IMR-90 (cell line): ENCODE data around the gene CCNL2. TPM values are rescaled to one million over a fixed set of nuclear protein-coding genes. Genes with fewer than 3 reads are reported as not detected.

Experiments used
- ATAC-seq: fragments of 200-7000 bp; cut with Tn5 transposase; 2 replicates; pipeline ENCODE4 v1.9.1; 2020; ENCODE audit warnings: low read depth, mild to moderate bottlenecking, moderate library complexity
- BruUV-seq: library from RNA; stranded (reverse); fragments of 400-500 nt; replicated peaks from 2 replicates; lab custom pipeline; 2021; lab: Mats Ljungman, UMichigan
- CTCF ChIA-PET: fragments of 300-600 bp; formaldehyde crosslinking; extraction: SDS; loops from one replicate; lab custom pipeline; 2021; ENCODE audit warnings: antibody characterized with exemption; lab: Yijun Ruan, JAX
- POLR2A ChIA-PET: fragments of 300-600 bp; sonication (Branson Sonifier 250); formaldehyde crosslinking; loops from one replicate; lab custom pipeline; 2022; ENCODE audit warnings: antibody characterized with exemption; ENCODE audit not compliant: unreplicated experiment; lab: Charles Lee
- DNase-seq: peaks from one replicate; pipeline ENCODE4 v3.0.0; 2013
- H2AFZ ChIP-seq: replicated peaks from 2 replicates; pipeline ENCODE3; 2013; ENCODE audit warnings: low read length, mild to moderate bottlenecking; ENCODE audit not compliant: poor library complexity
- H2AK5ac ChIP-seq: 2 replicates; pipeline ENCODE4 v1.6.1; 2013; ENCODE audit warnings: low read depth, low read length, inconsistent platforms
- H2AK9ac ChIP-seq: replicated peaks from 2 replicates; pipeline ENCODE3; 2013; ENCODE audit warnings: mild to moderate bottlenecking, low read depth, low read length, moderate library complexity; ENCODE audit not compliant: poor library complexity
- H2BK120ac ChIP-seq: 2 replicates; pipeline ENCODE4 v1.6.1; 2013; ENCODE audit warnings: low read depth, low read length, inconsistent platforms
- H2BK15ac ChIP-seq: 3 replicates; pipeline ENCODE4 v1.6.1; 2013; ENCODE audit warnings: low read depth, low read length, inconsistent platforms
- H2BK20ac ChIP-seq: 2 replicates; pipeline ENCODE4 v1.6.1; 2013; ENCODE audit warnings: low read depth, mild to moderate bottlenecking, inconsistent platforms, low read length, moderate library complexity
- H2BK5ac ChIP-seq: 2 replicates; pipeline ENCODE4 v1.6.1; 2013; ENCODE audit warnings: mild to moderate bottlenecking, low read depth, low read length, inconsistent platforms; ENCODE audit not compliant: poor library complexity, severe bottlenecking
- H3K14ac ChIP-seq: replicated peaks from 2 replicates; pipeline ENCODE4 v1.6.1; 2013; ENCODE audit warnings: low read depth, low read length, inconsistent platforms
- H3K18ac ChIP-seq: 2 replicates; pipeline ENCODE4 v1.6.1; 2013; ENCODE audit warnings: low read depth, low read length, control low read depth
- H3K23ac ChIP-seq: 2 replicates; pipeline ENCODE4 v1.6.1; 2013; ENCODE audit warnings: low read depth, low read length, inconsistent platforms
- H3K27ac ChIP-seq: 2 replicates; pipeline ENCODE4 v1.5.1; 2013; ENCODE audit warnings: mild to moderate bottlenecking, control low read depth, low read length; ENCODE audit not compliant: insufficient read depth
- H3K27me3 ChIP-seq: 2 replicates; pipeline ENCODE4 v1.6.1; 2013; ENCODE audit warnings: low read length; ENCODE audit not compliant: control insufficient read depth, insufficient read depth
- H3K36me3 ChIP-seq: 2 replicates; pipeline ENCODE4 v1.6.1; 2013; ENCODE audit warnings: low read length, mixed read lengths; ENCODE audit not compliant: control insufficient read depth, insufficient read depth
- H3K4ac ChIP-seq: 2 replicates; pipeline ENCODE4 v1.6.1; 2013; ENCODE audit warnings: low read depth, low read length, inconsistent platforms
- H3K4me1 ChIP-seq: 2 replicates; pipeline ENCODE4 v1.6.1; 2013; ENCODE audit warnings: low read length, mixed read lengths; ENCODE audit not compliant: control insufficient read depth, insufficient read depth
- H3K4me2 ChIP-seq: 2 replicates; pipeline ENCODE4 v1.6.1; 2013; ENCODE audit warnings: low read depth, mild to moderate bottlenecking, control low read depth, low read length, moderate library complexity
- H3K4me3 ChIP-seq: 2 replicates; pipeline ENCODE4 v1.5.1; 2013; ENCODE audit warnings: low read depth, mild to moderate bottlenecking, control low read depth, low read length, moderate library complexity; ENCODE audit not compliant: insufficient read depth
- H3K56ac ChIP-seq: 2 replicates; pipeline ENCODE4 v1.6.1; 2013; ENCODE audit warnings: low read length, inconsistent platforms; ENCODE audit not compliant: insufficient read depth; ENCODE audit errors: extremely low read depth
- H3K79me1 ChIP-seq, 2 experiments: 2 replicates each; pipeline ENCODE4 v1.6.1; 2013; ENCODE audit warnings: low read length in 2 of 2, inconsistent platforms in 1 of 2, low read depth in 1 of 2
- H3K9ac ChIP-seq: 2 replicates; pipeline ENCODE4 v1.6.1; 2013; ENCODE audit warnings: low read depth, low read length, control low read depth
- H3K9me1 ChIP-seq: 2 replicates; pipeline ENCODE4 v1.6.1; 2013; ENCODE audit warnings: low read length, inconsistent platforms; ENCODE audit not compliant: insufficient read depth
- H3K9me3 ChIP-seq: 2 replicates; pipeline ENCODE4 v1.6.1; 2013; ENCODE audit warnings: low read length; ENCODE audit not compliant: control insufficient read depth, insufficient read depth
- H4K20me1 ChIP-seq: 2 replicates; pipeline ENCODE4 v1.6.1; 2013; ENCODE audit warnings: low read length, inconsistent platforms; ENCODE audit not compliant: insufficient read depth
- H4K5ac ChIP-seq: 2 replicates; pipeline ENCODE4 v1.6.1; 2013; ENCODE audit warnings: mild to moderate bottlenecking, low read depth, low read length, control low read depth
- H4K8ac ChIP-seq, 2 experiments: 2 replicates each; pipeline ENCODE4 v1.6.1; 2013; ENCODE audit warnings: low read depth in 2 of 2, low read length in 2 of 2, control low read depth in 1 of 2, inconsistent platforms in 1 of 2
- H4K91ac ChIP-seq: 2 replicates; pipeline ENCODE4 v1.6.1; 2013; ENCODE audit warnings: low read depth, low read length, inconsistent platforms; ENCODE audit not compliant: insufficient read depth
- BHLHE40 ChIP-seq: fragments of 150-350 bp; IDR thresholded peaks from 2 replicates; pipeline ENCODE4 v1.6.1; 2016; ENCODE audit warnings: mild to moderate bottlenecking, low read depth, low read length
- CEBPB ChIP-seq: IDR thresholded peaks from 2 replicates; pipeline ENCODE4 v1.6.1; 2012; ENCODE audit warnings: low read depth, low read length, improper control_type of control experiment
- CHD1 ChIP-seq: IDR thresholded peaks from 2 replicates; pipeline ENCODE4 v1.6.1; 2012; ENCODE audit warnings: low read depth, low read length, improper control_type of control experiment
- ELK1 ChIP-seq: fragments of 150-350 bp; IDR thresholded peaks from 2 replicates; pipeline ENCODE4 v1.6.1; 2016; ENCODE audit warnings: low read depth, mild to moderate bottlenecking, low read length, moderate library complexity, borderline replicate concordance
- FOS ChIP-seq: fragments of 150-350 bp; IDR thresholded peaks from 2 replicates; pipeline ENCODE4 v1.6.1; 2016; ENCODE audit warnings: low read depth, low read length
- MAFK ChIP-seq: IDR thresholded peaks from 2 replicates; pipeline ENCODE4 v1.6.1; 2012; ENCODE audit warnings: low read depth, low read length, improper control_type of control experiment
- MAZ ChIP-seq: IDR thresholded peaks from 2 replicates; pipeline ENCODE4 v1.6.1; 2012; ENCODE audit warnings: low read depth, mild to moderate bottlenecking, low read length, improper control_type of control experiment, moderate library complexity, borderline replicate concordance
- MXI1 ChIP-seq: IDR thresholded peaks from 2 replicates; pipeline ENCODE4 v1.6.1; 2012; ENCODE audit warnings: low read depth, mild to moderate bottlenecking, low read length, moderate library complexity, borderline replicate concordance
- NFE2L2 ChIP-seq: fragments of 150-350 bp; IDR thresholded peaks from 2 replicates; pipeline ENCODE4 v1.6.1; 2016; ENCODE audit warnings: low read depth, mild to moderate bottlenecking, low read length
- POLR2A ChIP-seq: IDR thresholded peaks from 2 replicates; pipeline ENCODE4 v1.6.1; 2012; ENCODE audit warnings: mild to moderate bottlenecking, low read depth, low read length
- RAD21 ChIP-seq: IDR thresholded peaks from 2 replicates; pipeline ENCODE4 v1.6.1; 2012; ENCODE audit warnings: low read length, improper control_type of control experiment
- RCOR1 ChIP-seq: IDR thresholded peaks from 2 replicates; pipeline ENCODE4 v1.6.1; 2012; ENCODE audit warnings: mild to moderate bottlenecking, low read length, improper control_type of control experiment; ENCODE audit not compliant: insufficient replicate concordance
- RFX5 ChIP-seq: IDR thresholded peaks from 2 replicates; pipeline ENCODE4 v1.8.0; 2012; ENCODE audit warnings: low read depth, mild to moderate bottlenecking, low read length, moderate library complexity
- SMC3 ChIP-seq: fragments of 150-350 bp; IDR thresholded peaks from 2 replicates; pipeline ENCODE4 v1.6.1; 2016; ENCODE audit warnings: low read depth, mild to moderate bottlenecking, antibody characterized with exemption, low read length, moderate library complexity
- USF2 ChIP-seq: fragments of 150-350 bp; IDR thresholded peaks from 2 replicates; pipeline ENCODE4 v1.6.1; 2017; ENCODE audit warnings: mild to moderate bottlenecking, antibody characterized with exemption, low read length, low read depth
- WGBS, 2 experiments: methylation state at CpG; one replicate each; pipeline versions ENCODE4 v1.1.5 to v1.1.7; 2013; ENCODE audit warnings: missing lambda C conversion rate in 2 of 2; ENCODE audit not compliant: insufficient read length in 1 of 2; ENCODE audit errors: extremely low coverage in 2 of 2; 5-methylcytosine and 5-hydroxymethylcytosine counted together
- dilution Hi-C: fragments of 300-500 bp; cut with HindIII; formaldehyde crosslinking; loops from one replicate; pipeline ENCODE4 v1.14.3; 2018; ENCODE audit warnings: low sequenced_read_pairs; ENCODE audit not compliant: unreplicated experiment
- in situ Hi-C: fragments of 300-500 bp; cut with MboI; formaldehyde crosslinking; loops from 3 replicates; pipeline ENCODE4 v1.14.3; 2019; ENCODE audit warnings: low sequenced_read_pairs, inconsistent platforms, mixed read lengths
- intact Hi-C: fragments of 100-400 bp; cut with micrococcal nuclease; formaldehyde crosslinking; loops from 2 replicates; pipeline ENCODE4 v1.10.0; 2022
- polyA plus RNA-seq, 3 experiments: library from polyadenylated mRNA; depleted of rRNA; stranded (reverse); fragments of >200 nt; gene quantifications; 2 replicates each; pipeline ENCODE4 v1.2.3, GENCODE V29; 2012; ENCODE audit warnings: low replicate concordance in 1 of 3
- total RNA-seq: library from RNA; depleted of rRNA; stranded (reverse); fragments of >200 nt; gene quantifications from 2 replicates; pipeline ENCODE4 v1.2.3, GENCODE V29; 2012
- TF ChIP-seq, protein P1 (sequence below): conservative IDR thresholded peaks from 2 replicates; pipeline ENCODE4 v1.5.1; 2012; ENCODE audit warnings: mild to moderate bottlenecking, low read depth, low read length, improper control_type of control experiment

The CCNL2 gene
- total and polyA plus RNA-seq, 2 of the 4 experiments (the other 2 are of a cell fraction) = 53.9 to 239 TPM

DNA sequence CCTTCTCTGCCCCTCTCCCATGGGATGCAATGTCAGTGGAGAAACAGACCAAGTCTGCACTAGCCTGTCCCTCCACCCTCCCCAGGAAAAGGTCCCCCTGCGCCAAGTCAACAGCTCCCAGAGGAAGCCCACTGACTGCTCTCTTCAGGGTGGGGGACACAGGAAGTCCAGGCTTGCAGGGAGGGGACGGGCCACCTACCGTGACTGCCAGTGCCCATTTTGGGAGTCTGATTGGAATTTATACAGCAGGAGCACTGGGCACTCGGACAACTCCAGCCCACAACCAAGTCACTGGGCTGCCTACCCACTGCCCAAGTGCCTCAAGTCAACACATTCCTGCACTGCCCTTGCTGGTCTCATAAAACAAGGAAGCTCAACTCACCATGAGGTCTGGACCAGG, 6.1 kb downstream of the CCNL2 start:
- H2BK120ac ChIP-seq = no peak overlapping the region
- no peak overlapping the region for H2AK5ac ChIP-seq
- no peak overlapping the region for H2BK20ac ChIP-seq
- no peak overlapping the region for H2AK9ac ChIP-seq
- 60% methylated on average over 1 of the region's 4 CpGs; no CpG with 5 or more reads in 1 of the 2 experiments for WGBS, 2 experiments
- peaks cover 4% of the 10 kb centered on the region; the same call in 1 of the 2 replicates for H3K4me1 ChIP-seq
- no peaks in the 10 kb centered on the region for H3K9me3 ChIP-seq
- no peak overlapping the region for H3K4me2 ChIP-seq
- BruUV-seq = no TSS peak
- no peak overlapping the region for H4K5ac ChIP-seq
- no peak overlapping the region for H3K4ac ChIP-seq
- in situ Hi-C loops (no loop called here), intact Hi-C loops (no loop called here), dilution Hi-C loops (no loop called here)
- POLR2A ChIA-PET = no interaction called here
- no peak for DNase-seq
- CTCF ChIA-PET = no interaction called here
- no peak overlapping the region for H3K9ac ChIP-seq
- no peak overlapping the region for H3K14ac ChIP-seq
- no peaks in the 10 kb centered on the region for H3K9me1 ChIP-seq
- no peak overlapping the region for H2BK5ac ChIP-seq
- peaks cover 69% of the 10 kb centered on the region for H3K36me3 ChIP-seq
- no peak overlapping the region for H4K91ac ChIP-seq
- H3K79me1 ChIP-seq = peaks cover 17 to 54% of the 10 kb centered on the region in 2 experiments
- H3K27ac ChIP-seq = no peak overlapping the region
- H3K23ac ChIP-seq = no peak overlapping the region
- no peak overlapping the region for H3K56ac ChIP-seq
- peaks cover 26% of the 10 kb centered on the region; the same call in 1 of the 2 replicates for H4K20me1 ChIP-seq
- no peak overlapping the region for H3K18ac ChIP-seq
- no peak overlapping the region for H3K4me3 ChIP-seq
- H3K27me3 ChIP-seq = no peaks in the 10 kb centered on the region
- TF ChIP-seq CEBPB = no peak
- no peak for TF ChIP-seq MXI1
- no peak for TF ChIP-seq SMC3
- TF ChIP-seq FOS = no peak
- TF ChIP-seq RAD21 = no peak
- TF ChIP-seq RFX5 = no peak
- no peak for TF ChIP-seq POLR2A
- TF ChIP-seq CHD1 = no peak
- no peak for TF ChIP-seq USF2
- no peak for TF ChIP-seq MAFK
- TF ChIP-seq ELK1 = no peak
- no peak for TF ChIP-seq NFE2L2
- no peak for TF ChIP-seq BHLHE40
- TF ChIP-seq RCOR1 = no peak
- TF ChIP-seq, protein P1, sequence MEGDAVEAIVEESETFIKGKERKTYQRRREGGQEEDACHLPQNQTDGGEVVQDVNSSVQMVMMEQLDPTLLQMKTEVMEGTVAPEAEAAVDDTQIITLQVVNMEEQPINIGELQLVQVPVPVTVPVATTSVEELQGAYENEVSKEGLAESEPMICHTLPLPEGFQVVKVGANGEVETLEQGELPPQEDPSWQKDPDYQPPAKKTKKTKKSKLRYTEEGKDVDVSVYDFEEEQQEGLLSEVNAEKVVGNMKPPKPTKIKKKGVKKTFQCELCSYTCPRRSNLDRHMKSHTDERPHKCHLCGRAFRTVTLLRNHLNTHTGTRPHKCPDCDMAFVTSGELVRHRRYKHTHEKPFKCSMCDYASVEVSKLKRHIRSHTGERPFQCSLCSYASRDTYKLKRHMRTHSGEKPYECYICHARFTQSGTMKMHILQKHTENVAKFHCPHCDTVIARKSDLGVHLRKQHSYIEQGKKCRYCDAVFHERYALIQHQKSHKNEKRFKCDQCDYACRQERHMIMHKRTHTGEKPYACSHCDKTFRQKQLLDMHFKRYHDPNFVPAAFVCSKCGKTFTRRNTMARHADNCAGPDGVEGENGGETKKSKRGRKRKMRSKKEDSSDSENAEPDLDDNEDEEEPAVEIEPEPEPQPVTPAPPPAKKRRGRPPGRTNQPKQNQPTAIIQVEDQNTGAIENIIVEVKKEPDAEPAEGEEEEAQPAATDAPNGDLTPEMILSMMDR = no peak
- no peak for TF ChIP-seq MAZ
- ATAC-seq = no peak
- no peak overlapping the region for H2AFZ ChIP-seq
- no peak overlapping the region for H4K8ac ChIP-seq
- no peak overlapping the region for H2BK15ac ChIP-seq
